GM12878 (cell line): ENCODE data around the gene MACROD2. TPM values are rescaled to one million over a fixed set of nuclear protein-coding genes. Genes with fewer than 3 reads are reported as not detected.

ENCODE experiments used
- ATAC-seq: fragments of 200-7000 bp; cut with Tn5 transposase; 3 replicates; pipeline ENCODE4 v1.9.1; 2020; ENCODE audit warnings: mild to moderate bottlenecking, moderate library complexity
- BruUV-seq: library from RNA; stranded (reverse); fragments of 400-500 nt; replicated peaks from 2 replicates; lab custom pipeline; 2021; lab: Mats Ljungman, UMichigan
- CTCF ChIA-PET: fragments of 300-600 bp; sonication (Branson Sonifier 250); formaldehyde crosslinking; extraction: SDS; loops from one replicate; lab custom pipeline; 2021; ENCODE audit warnings: inconsistent platforms; lab: Yijun Ruan, JAX
- POLR2A ChIA-PET: fragments of 350-600 bp; formaldehyde crosslinking; extraction: SDS; loops from one replicate; lab custom pipeline; 2021; ENCODE audit warnings: inconsistent platforms; lab: Charles Lee
- RAD21 ChIA-PET: fragments of 300-600 bp; sonication (Branson Sonifier 250); formaldehyde crosslinking; loops from one replicate; lab custom pipeline; 2023; ENCODE audit warnings: antibody characterized with exemption; ENCODE audit not compliant: unreplicated experiment; lab: Charles Lee
- SMC1A ChIA-PET: fragments of 300-600 bp; sonication (Branson Sonifier 250); formaldehyde crosslinking; loops from one replicate; lab custom pipeline; 2023; ENCODE audit not compliant: unreplicated experiment, uncharacterized antibody; lab: Charles Lee
- DNase-seq: peaks from one replicate; pipeline ENCODE4 v3.0.0-alpha.2; 2011; ENCODE audit warnings: low read depth, low spot score
- FAIRE-seq: peaks from 3 replicates; lab custom pipeline; 2011; peaks lifted over from hg19 to GRCh38; lab: Jason Lieb, UNC
- H2AFZ ChIP-seq: 2 replicates; pipeline ENCODE4 v1.6.0; 2011; ENCODE audit warnings: low read depth, low read length, control low read depth; ENCODE audit not compliant: control insufficient read depth
- H3K27ac ChIP-seq: 2 replicates; pipeline ENCODE4 v1.5.1; 2011; ENCODE audit warnings: control low read depth; ENCODE audit not compliant: control insufficient read depth, insufficient read depth
- H3K27me3 ChIP-seq, 2 experiments: replicated peaks in 1 of 2; 2 replicates each; pipeline versions ENCODE4 v1.6.0 to v1.6.1; 2011; ENCODE audit warnings: low read length in 1 of 2; ENCODE audit not compliant: control insufficient read depth in 2 of 2, insufficient read depth in 2 of 2
- H3K36me3 ChIP-seq, 2 experiments: 2 replicates each; pipeline ENCODE4 v1.5.1; 2011; ENCODE audit warnings: low read length in 1 of 2; ENCODE audit not compliant: control insufficient read depth in 2 of 2, insufficient read depth in 2 of 2
- H3K4me1 ChIP-seq: 2 replicates; pipeline ENCODE4 v1.6.1; 2011; ENCODE audit warnings: mild to moderate bottlenecking, low read length, moderate library complexity, mixed read lengths; ENCODE audit not compliant: control insufficient read depth, insufficient read depth
- H3K4me2 ChIP-seq: 2 replicates; pipeline ENCODE4 v1.6.0; 2011; ENCODE audit warnings: control low read depth; ENCODE audit not compliant: control insufficient read depth, insufficient read depth
- H3K4me3 ChIP-seq: fragments of 200-600 bp; sonication (generic); 2 replicates; pipeline ENCODE4 v1.5.1; 2016
- H3K79me2 ChIP-seq: 2 replicates; pipeline ENCODE4 v1.6.0; 2011; ENCODE audit warnings: low read length; ENCODE audit not compliant: control insufficient read depth, insufficient read depth
- H3K9ac ChIP-seq: 2 replicates; pipeline ENCODE4 v1.8.0; 2011; ENCODE audit warnings: low read length, control low read depth, mixed read lengths; ENCODE audit not compliant: control insufficient read depth, insufficient read depth
- H3K9me3 ChIP-seq: replicated peaks from 3 replicates; pipeline ENCODE4 v1.5.1; 2011; ENCODE audit warnings: mild to moderate bottlenecking, low read length; ENCODE audit not compliant: control insufficient read depth, insufficient read depth
- H4K20me1 ChIP-seq: 2 replicates; pipeline ENCODE4 v1.6.0; 2011; ENCODE audit not compliant: control insufficient read depth, insufficient read depth
- ASH2L ChIP-seq: fragments of 300-600, 200-600 bp; sonication (generic); IDR thresholded peaks from 2 replicates; pipeline ENCODE4 v1.6.1; 2017; ENCODE audit warnings: low read depth, mild to moderate bottlenecking, borderline replicate concordance
- BACH1 ChIP-seq: fragments of 450-650 bp; IDR thresholded peaks from 2 replicates; pipeline ENCODE4 v1.6.1; 2017; ENCODE audit warnings: mild to moderate bottlenecking, borderline replicate concordance
- BHLHE40 ChIP-seq, 2 experiments: fragments of 450-650 bp in 1 of 2; IDR thresholded peaks; 2 replicates each; pipeline ENCODE4 v1.6.1; 2011 to 2017; ENCODE audit warnings: low read depth in 2 of 2, borderline replicate concordance in 1 of 2, improper control_type of control experiment in 1 of 2, low read length in 1 of 2, mild to moderate bottlenecking in 1 of 2
- CHD4 ChIP-seq: fragments of 200-600 bp; sonication (generic); IDR thresholded peaks from 2 replicates; pipeline ENCODE4 v1.6.1; 2016; ENCODE audit warnings: mild to moderate bottlenecking
- POLR2AphosphoS5 ChIP-seq: IDR thresholded peaks from 2 replicates; pipeline ENCODE4 v1.6.1; 2011; ENCODE audit warnings: mild to moderate bottlenecking, low read length, inconsistent platforms
- SMAD5 ChIP-seq: IDR thresholded peaks from 2 replicates; pipeline ENCODE4 v1.6.1; 2016; ENCODE audit warnings: antibody characterized with exemption, low read depth
- WRNIP1 ChIP-seq: IDR thresholded peaks from 2 replicates; pipeline ENCODE4 v1.6.1; 2011; ENCODE audit warnings: low read depth, low read length, improper control_type of control experiment, borderline replicate concordance
- ZSCAN29 ChIP-seq: fragments of 450-650 bp; IDR thresholded peaks from 2 replicates; pipeline ENCODE4 v1.6.1; 2017; ENCODE audit warnings: mild to moderate bottlenecking, moderate library complexity
- WGBS: methylation state at CpG from one replicate; pipeline ENCODE4 v1.1.6; 2016; ENCODE audit warnings: low lambda C conversion rate; ENCODE audit not compliant: insufficient replicate concordance, insufficient coverage; ENCODE audit errors: missing lambda C conversion rate; 5-methylcytosine and 5-hydroxymethylcytosine counted together
- in situ Hi-C: fragments of 300-500 bp; cut with MboI; formaldehyde crosslinking; loops from 9 replicates; pipeline ENCODE4 v1.14.3; 2018; ENCODE audit warnings: mixed read lengths
- intact Hi-C: fragments of 100-400 bp; cut with micrococcal nuclease; formaldehyde crosslinking; loops from one replicate; pipeline ENCODE4 v1.14.2; 2022; ENCODE audit not compliant: unreplicated experiment
- polyA plus RNA-seq, 11 experiments: library from polyadenylated mRNA; depleted of rRNA in 4 of 11; unstranded in 6 of 11; stranded (reverse) in 5 of 11; fragments of >200 nt; fragmentation: Nextera tagmentation in 4 of 11; fragmentation: Illumina TruSeq in 1 of 11; extraction: Ambion mirVana in 4 of 11; extraction: Trizol in 1 of 11; gene quantifications; 1 replicate in 1 of 11; 2 replicates in 10 of 11; pipeline versions ENCODE4 v1.2.1 to v1.2.3, GENCODE V29; 2011 to 2016; ENCODE audit warnings: inconsistent platforms in 2 of 11, missing spikeins in 2 of 11, low read depth in 1 of 11
- total RNA-seq, 4 experiments: library from RNA; depleted of rRNA in 3 of 4; stranded (reverse); fragments of >200 nt in 3 of 4; fragmentation: Illumina TruSeq in 1 of 4; extraction: Trizol in 1 of 4; gene quantifications; 2 replicates each; pipeline versions ENCODE4 v1.2.1 to v1.2.3, GENCODE V29; 2013 to 2021

MACROD2 gene
- total and polyA plus RNA-seq, 10 of the 15 experiments (the other 5 are each of a cell fraction or from before 2014, with no cell fraction given): 1.1 to 21.5 (median 2.2) TPM

GRCh38 chr20:15482525-15482924 lies 1487.2 kb downstream of the MACROD2 start:
- H2AFZ ChIP-seq: no peak overlapping the region
- H3K9ac ChIP-seq: no peak overlapping the region
- H3K27ac ChIP-seq: no peak overlapping the region
- no peaks in the 10 kb centered on the region for H3K79me2 ChIP-seq
- TF ChIP-seq ASH2L (no peak), WRNIP1 (no peak), BACH1 (no peak), POLR2AphosphoS5 (no peak), CHD4 (no peak), BHLHE40 (IDR thresholded peaks at IDR 0.05; ENCODE audit: borderline replicate concordance in 1 of 2, low read depth in 2 of 2, low read length in 1 of 2) (no peak)
- no peak overlapping the region for H3K4me2 ChIP-seq
- H3K27me3 ChIP-seq: no peaks in the 10 kb centered on the region
- ChIA-PET SMC1A (no interaction called here), CTCF (no interaction called here), RAD21 (no interaction called here), POLR2A (no interaction called here)
- no peak overlapping the region for H3K4me3 ChIP-seq
- no peaks in the 10 kb centered on the region for H4K20me1 ChIP-seq
- H3K4me1 ChIP-seq: no peaks in the 10 kb centered on the region
- H3K36me3 ChIP-seq: no peaks in the 10 kb centered on the region
- FAIRE-seq (no peak), ATAC-seq (no peak), DNase-seq (no peak)
- H3K9me3 ChIP-seq: no peaks in the 10 kb centered on the region
- intact Hi-C loops (no loop called here), in situ Hi-C loops (no loop called here)
- WGBS: 89% methylated on average over 3 of the region's 3 CpGs
- BruUV-seq: no TSS peak

GRCh38 chr20:15485519-15485918 lies 1490.2 kb downstream of the MACROD2 start:
- FAIRE-seq (no peak), ATAC-seq (no peak), DNase-seq (no peak)
- no peak overlapping the region for H3K9ac ChIP-seq
- intact Hi-C loops (no loop called here), in situ Hi-C loops (no loop called here)
- no peak overlapping the region for H3K4me2 ChIP-seq
- no peaks in the 10 kb centered on the region for H3K9me3 ChIP-seq
- ChIA-PET POLR2A (no interaction called here), CTCF (no interaction called here), RAD21 (no interaction called here), SMC1A (no interaction called here)
- H3K27ac ChIP-seq: no peak overlapping the region
- 27% methylated on average over 2 of the region's 2 CpGs for WGBS
- H4K20me1 ChIP-seq: no peaks in the 10 kb centered on the region
- H2AFZ ChIP-seq: no peak overlapping the region
- no peaks in the 10 kb centered on the region for H3K79me2 ChIP-seq
- BruUV-seq: no TSS peak
- H3K36me3 ChIP-seq: no peaks in the 10 kb centered on the region
- no peak overlapping the region for H3K4me3 ChIP-seq
- no peaks in the 10 kb centered on the region for H3K4me1 ChIP-seq
- no peak for TF ChIP-seq SMAD5
- TF ChIP-seq ZSCAN29: no peak
- H3K27me3 ChIP-seq: no peaks in the 10 kb centered on the region
